HepG2 (cell line): ENCODE data around the gene JTB. TPM values are rescaled to one million over a fixed set of nuclear protein-coding genes. Genes with fewer than 3 reads are reported as not detected.

ENCODE experiments used
- FOSL2 ChIP-seq: sonication (generic); formaldehyde crosslinking; IDR thresholded peaks from 2 replicates; pipeline ENCODE4 v1.4.0; 2020; ENCODE audit warnings: missing genetic modification reagents
- JARID2 ChIP-seq: sonication (generic); formaldehyde crosslinking; IDR thresholded peaks from 2 replicates; pipeline ENCODE4 v1.8.1; 2023; ENCODE audit warnings: missing genetic modification reagents, inconsistent platforms; ENCODE audit not compliant: insufficient replicate concordance
- MAFG ChIP-seq: sonication (generic); formaldehyde crosslinking; IDR thresholded peaks from 2 replicates; pipeline ENCODE4 v1.5.1; 2020; ENCODE audit warnings: mild to moderate bottlenecking, missing genetic modification reagents
- PCBP1 ChIP-seq: fragments of 200-400 bp; formaldehyde crosslinking; IDR thresholded peaks from 2 replicates; pipeline ENCODE4 v1.6.1; 2017; ENCODE audit warnings: mild to moderate bottlenecking, low read depth, low read length, borderline replicate concordance
- RBFOX2 ChIP-seq: fragments of 200-400 bp; formaldehyde crosslinking; IDR thresholded peaks from 2 replicates; pipeline ENCODE4 v1.6.1; 2017; ENCODE audit warnings: low read depth, mild to moderate bottlenecking, low read length
- SIN3A ChIP-seq: IDR thresholded peaks from 2 replicates; pipeline ENCODE4 v1.6.1; 2011; ENCODE audit warnings: low read depth, mild to moderate bottlenecking, control low read depth, low read length, borderline replicate concordance
- SOX13 ChIP-seq, 3 experiments: fragments of 450-650 bp in 1 of 3; sonication (generic) in 1 of 3; formaldehyde crosslinking in 1 of 3; IDR thresholded peaks in 2 of 3; conservative IDR thresholded peaks in 1 of 3; 2 replicates each; pipeline versions ENCODE4 v1.5.0 to v1.6.1; 2016 to 2020; ENCODE audit warnings: antibody characterized with exemption in 1 of 3, mild to moderate bottlenecking in 1 of 3, missing compliant biosample characterization in 1 of 3, missing genetic modification reagents in 1 of 3, moderate library complexity in 1 of 3
- SRY ChIP-seq: sonication (generic); formaldehyde crosslinking; IDR thresholded peaks from 2 replicates; pipeline ENCODE4 v1.8.0; 2022; ENCODE audit warnings: mild to moderate bottlenecking, missing genetic modification reagents
- ZNF263 ChIP-seq: sonication (generic); formaldehyde crosslinking; IDR thresholded peaks from 2 replicates; pipeline ENCODE4 v1.4.0; 2020; ENCODE audit warnings: missing genetic modification reagents
- ZNF431 ChIP-seq: sonication (generic); formaldehyde crosslinking; IDR thresholded peaks from 2 replicates; pipeline ENCODE4 v1.9.0; 2022; ENCODE audit warnings: missing genetic modification reagents, low read depth, mild to moderate bottlenecking, borderline replicate concordance
- ZNF569 ChIP-seq: sonication (generic); formaldehyde crosslinking; IDR thresholded peaks from 2 replicates; pipeline ENCODE4 v1.5.0; 2020; ENCODE audit warnings: mild to moderate bottlenecking, missing genetic modification reagents, moderate library complexity, borderline replicate concordance
- ZNF773 ChIP-seq: sonication (generic); formaldehyde crosslinking; IDR thresholded peaks from 2 replicates; pipeline ENCODE4 v1.4.0; 2020; ENCODE audit warnings: missing genetic modification reagents, borderline replicate concordance
- polyA plus RNA-seq, 8 experiments: library from polyadenylated mRNA; depleted of rRNA in 3 of 8; stranded (reverse) in 7 of 8; unstranded in 1 of 8; fragments of >200 nt; fragmentation: Illumina TruSeq in 4 of 8; extraction: Trizol in 4 of 8; gene quantifications; 2 replicates each; pipeline versions ENCODE4 v1.2.1 to v1.2.3, GENCODE V29; 2011 to 2016; ENCODE audit warnings: low read depth in 4 of 8, missing spikeins in 1 of 8, mixed read lengths in 1 of 8; ENCODE audit not compliant: insufficient read depth in 1 of 8
- total RNA-seq, 5 experiments: library from RNA; depleted of rRNA; stranded (reverse); fragments of >200 nt; fragmentation: Illumina TruSeq; extraction: Trizol; gene quantifications; 2 replicates each; pipeline ENCODE4 v1.2.3, GENCODE V29; 2016; ENCODE audit warnings: low read depth in 1 of 5
- TF ChIP-seq, protein P1 (sequence below): sonication (generic); formaldehyde crosslinking; IDR thresholded peaks from 2 replicates; pipeline ENCODE4 v1.9.0; 2021; ENCODE audit warnings: missing genetic modification reagents, mild to moderate bottlenecking, borderline replicate concordance
- TF ChIP-seq, protein P2 (sequence below): fragments of 450-650 bp; IDR thresholded peaks from 2 replicates; pipeline ENCODE4 v1.6.1; 2017; ENCODE audit warnings: mild to moderate bottlenecking
- TF ChIP-seq, protein P3 (sequence below): IDR thresholded peaks from 2 replicates; pipeline ENCODE4 v1.6.1; 2016; ENCODE audit warnings: control low read depth
- TF ChIP-seq, protein P4 (sequence below): sonication (generic); formaldehyde crosslinking; IDR thresholded peaks from 2 replicates; pipeline ENCODE4 v1.4.0; 2020; ENCODE audit warnings: missing genetic modification reagents
- TF ChIP-seq, protein P5 (sequence below): sonication (generic); formaldehyde crosslinking; IDR thresholded peaks from 2 replicates; pipeline ENCODE4 v1.4.0; 2020; ENCODE audit warnings: missing genetic modification reagents; ENCODE audit errors: not compliant biosample characterization

The JTB gene
- total and polyA plus RNA-seq, 2 of the 13 experiments (the other 11 are each of a cell fraction or from before 2014, with no cell fraction given): 96.7 to 99.2 TPM

DNA sequence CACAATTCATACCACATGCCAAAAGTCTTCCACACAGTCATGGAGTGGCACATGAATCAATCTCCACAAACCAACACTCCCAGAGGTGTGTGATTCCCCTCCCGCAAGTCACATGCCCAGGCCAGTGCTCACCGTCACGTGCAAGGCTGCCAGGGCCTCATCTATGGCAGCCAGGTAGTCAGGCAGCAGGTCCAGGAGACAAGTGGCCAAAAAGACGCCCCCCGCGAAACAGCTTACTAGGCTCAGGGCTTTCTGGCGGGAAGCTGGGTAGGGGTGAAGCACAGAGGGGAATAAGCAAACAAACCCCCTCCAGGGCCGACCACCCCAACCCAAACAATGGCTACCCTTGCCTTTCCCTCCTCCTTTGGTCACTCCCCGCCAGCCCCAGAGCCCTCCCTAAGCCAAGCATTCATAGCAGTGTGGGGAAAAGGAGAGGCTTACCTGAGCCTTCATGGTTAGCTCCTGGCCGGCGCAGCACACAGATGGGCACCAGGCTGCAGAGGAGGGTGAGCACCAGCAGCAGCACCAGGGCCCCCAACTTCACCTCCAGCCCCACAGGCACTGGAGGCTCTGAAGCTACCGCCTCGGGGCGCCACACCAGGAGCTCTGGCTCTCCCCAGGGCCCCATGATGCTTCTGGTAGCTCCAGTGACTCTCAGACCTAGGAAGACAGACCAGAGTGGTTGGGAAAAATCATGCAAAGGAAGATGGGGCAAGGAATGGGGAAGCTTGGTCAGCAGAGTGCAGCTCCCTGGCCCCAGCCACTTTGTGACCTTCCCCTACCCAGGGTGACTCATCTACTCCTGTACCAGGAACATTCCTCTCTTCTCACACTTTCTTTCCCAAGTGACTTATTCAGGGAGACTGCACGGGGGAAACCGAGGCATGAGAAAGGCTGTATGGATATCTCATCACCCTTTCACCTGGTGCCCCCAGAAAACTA is 15.1 kb downstream of the JTB start (continued):
- TF ChIP-seq, protein P1, sequence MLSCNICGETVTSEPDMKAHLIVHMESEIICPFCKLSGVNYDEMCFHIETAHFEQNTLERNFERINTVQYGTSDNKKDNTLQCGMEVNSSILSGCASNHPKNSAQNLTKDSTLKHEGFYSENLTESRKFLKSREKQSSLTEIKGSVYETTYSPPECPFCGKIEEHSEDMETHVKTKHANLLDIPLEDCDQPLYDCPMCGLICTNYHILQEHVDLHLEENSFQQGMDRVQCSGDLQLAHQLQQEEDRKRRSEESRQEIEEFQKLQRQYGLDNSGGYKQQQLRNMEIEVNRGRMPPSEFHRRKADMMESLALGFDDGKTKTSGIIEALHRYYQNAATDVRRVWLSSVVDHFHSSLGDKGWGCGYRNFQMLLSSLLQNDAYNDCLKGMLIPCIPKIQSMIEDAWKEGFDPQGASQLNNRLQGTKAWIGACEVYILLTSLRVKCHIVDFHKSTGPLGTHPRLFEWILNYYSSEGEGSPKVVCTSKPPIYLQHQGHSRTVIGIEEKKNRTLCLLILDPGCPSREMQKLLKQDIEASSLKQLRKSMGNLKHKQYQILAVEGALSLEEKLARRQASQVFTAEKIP (CRISPR knock-in tag): no peak
- TF ChIP-seq FOSL2 (CRISPR knock-in tag): peak; percentile 83
- TF ChIP-seq, protein P2, sequence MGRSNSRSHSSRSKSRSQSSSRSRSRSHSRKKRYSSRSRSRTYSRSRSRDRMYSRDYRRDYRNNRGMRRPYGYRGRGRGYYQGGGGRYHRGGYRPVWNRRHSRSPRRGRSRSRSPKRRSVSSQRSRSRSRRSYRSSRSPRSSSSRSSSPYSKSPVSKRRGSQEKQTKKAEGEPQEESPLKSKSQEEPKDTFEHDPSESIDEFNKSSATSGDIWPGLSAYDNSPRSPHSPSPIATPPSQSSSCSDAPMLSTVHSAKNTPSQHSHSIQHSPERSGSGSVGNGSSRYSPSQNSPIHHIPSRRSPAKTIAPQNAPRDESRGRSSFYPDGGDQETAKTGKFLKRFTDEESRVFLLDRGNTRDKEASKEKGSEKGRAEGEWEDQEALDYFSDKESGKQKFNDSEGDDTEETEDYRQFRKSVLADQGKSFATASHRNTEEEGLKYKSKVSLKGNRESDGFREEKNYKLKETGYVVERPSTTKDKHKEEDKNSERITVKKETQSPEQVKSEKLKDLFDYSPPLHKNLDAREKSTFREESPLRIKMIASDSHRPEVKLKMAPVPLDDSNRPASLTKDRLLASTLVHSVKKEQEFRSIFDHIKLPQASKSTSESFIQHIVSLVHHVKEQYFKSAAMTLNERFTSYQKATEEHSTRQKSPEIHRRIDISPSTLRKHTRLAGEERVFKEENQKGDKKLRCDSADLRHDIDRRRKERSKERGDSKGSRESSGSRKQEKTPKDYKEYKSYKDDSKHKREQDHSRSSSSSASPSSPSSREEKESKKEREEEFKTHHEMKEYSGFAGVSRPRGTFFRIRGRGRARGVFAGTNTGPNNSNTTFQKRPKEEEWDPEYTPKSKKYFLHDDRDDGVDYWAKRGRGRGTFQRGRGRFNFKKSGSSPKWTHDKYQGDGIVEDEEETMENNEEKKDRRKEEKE: no peak
- TF ChIP-seq JARID2 (CRISPR knock-in tag): no peak
- no peak for TF ChIP-seq RBFOX2
- no peak for TF ChIP-seq ZNF773 (CRISPR knock-in tag)
- TF ChIP-seq ZNF431 (CRISPR knock-in tag): no peak
- TF ChIP-seq, protein P3, sequence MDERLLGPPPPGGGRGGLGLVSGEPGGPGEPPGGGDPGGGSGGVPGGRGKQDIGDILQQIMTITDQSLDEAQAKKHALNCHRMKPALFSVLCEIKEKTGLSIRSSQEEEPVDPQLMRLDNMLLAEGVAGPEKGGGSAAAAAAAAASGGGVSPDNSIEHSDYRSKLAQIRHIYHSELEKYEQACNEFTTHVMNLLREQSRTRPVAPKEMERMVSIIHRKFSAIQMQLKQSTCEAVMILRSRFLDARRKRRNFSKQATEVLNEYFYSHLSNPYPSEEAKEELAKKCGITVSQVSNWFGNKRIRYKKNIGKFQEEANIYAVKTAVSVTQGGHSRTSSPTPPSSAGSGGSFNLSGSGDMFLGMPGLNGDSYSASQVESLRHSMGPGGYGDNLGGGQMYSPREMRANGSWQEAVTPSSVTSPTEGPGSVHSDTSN (CRISPR knock-in tag): no peak
- TF ChIP-seq SOX13 (IDR thresholded peaks at IDR 0.05): no peak
- TF ChIP-seq SOX13 (CRISPR knock-in tag; conservative IDR thresholded peaks at IDR 0.05 in 1 of 2, IDR thresholded peaks at IDR 0.05 in 1 of 2): no peak
- no peak for TF ChIP-seq MAFG (CRISPR knock-in tag)
- peak; percentile 64; the same call in 1 of the 2 replicates for TF ChIP-seq SRY (CRISPR knock-in tag)
- no peak for TF ChIP-seq ZNF569 (CRISPR knock-in tag)
- TF ChIP-seq, protein P4, sequence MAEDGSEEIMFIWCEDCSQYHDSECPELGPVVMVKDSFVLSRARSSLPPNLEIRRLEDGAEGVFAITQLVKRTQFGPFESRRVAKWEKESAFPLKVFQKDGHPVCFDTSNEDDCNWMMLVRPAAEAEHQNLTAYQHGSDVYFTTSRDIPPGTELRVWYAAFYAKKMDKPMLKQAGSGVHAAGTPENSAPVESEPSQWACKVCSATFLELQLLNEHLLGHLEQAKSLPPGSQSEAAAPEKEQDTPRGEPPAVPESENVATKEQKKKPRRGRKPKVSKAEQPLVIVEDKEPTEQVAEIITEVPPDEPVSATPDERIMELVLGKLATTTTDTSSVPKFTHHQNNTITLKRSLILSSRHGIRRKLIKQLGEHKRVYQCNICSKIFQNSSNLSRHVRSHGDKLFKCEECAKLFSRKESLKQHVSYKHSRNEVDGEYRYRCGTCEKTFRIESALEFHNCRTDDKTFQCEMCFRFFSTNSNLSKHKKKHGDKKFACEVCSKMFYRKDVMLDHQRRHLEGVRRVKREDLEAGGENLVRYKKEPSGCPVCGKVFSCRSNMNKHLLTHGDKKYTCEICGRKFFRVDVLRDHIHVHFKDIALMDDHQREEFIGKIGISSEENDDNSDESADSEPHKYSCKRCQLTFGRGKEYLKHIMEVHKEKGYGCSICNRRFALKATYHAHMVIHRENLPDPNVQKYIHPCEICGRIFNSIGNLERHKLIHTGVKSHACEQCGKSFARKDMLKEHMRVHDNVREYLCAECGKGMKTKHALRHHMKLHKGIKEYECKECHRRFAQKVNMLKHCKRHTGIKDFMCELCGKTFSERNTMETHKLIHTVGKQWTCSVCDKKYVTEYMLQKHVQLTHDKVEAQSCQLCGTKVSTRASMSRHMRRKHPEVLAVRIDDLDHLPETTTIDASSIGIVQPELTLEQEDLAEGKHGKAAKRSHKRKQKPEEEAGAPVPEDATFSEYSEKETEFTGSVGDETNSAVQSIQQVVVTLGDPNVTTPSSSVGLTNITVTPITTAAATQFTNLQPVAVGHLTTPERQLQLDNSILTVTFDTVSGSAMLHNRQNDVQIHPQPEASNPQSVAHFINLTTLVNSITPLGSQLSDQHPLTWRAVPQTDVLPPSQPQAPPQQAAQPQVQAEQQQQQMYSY (CRISPR knock-in tag): no peak
- TF ChIP-seq, protein P5, sequence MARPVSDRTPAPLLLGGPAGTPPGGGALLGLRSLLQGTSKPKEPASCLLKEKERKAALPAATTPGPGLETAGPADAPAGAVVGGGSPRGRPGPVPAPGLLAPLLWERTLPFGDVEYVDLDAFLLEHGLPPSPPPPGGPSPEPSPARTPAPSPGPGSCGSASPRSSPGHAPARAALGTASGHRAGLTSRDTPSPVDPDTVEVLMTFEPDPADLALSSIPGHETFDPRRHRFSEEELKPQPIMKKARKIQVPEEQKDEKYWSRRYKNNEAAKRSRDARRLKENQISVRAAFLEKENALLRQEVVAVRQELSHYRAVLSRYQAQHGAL (CRISPR knock-in tag): peak; percentile 1
- no peak for TF ChIP-seq SIN3A
- TF ChIP-seq PCBP1: no peak
- TF ChIP-seq ZNF263 (CRISPR knock-in tag): no peak
